Epithelial cell of prostate (primary cell): ENCODE results near the gene BCAT1.

ENCODE experiments used
- DNase-seq: peaks from one replicate; pipeline ENCODE4 v3.0.0-alpha.2; 2011; ENCODE audit warnings: low read depth, low spot score
- H3K27ac ChIP-seq: fragments of 450-650 bp; 2 replicates; pipeline ENCODE4 v1.5.1; 2017; ENCODE audit warnings: mild to moderate bottlenecking

BCAT1 gene

DNA sequence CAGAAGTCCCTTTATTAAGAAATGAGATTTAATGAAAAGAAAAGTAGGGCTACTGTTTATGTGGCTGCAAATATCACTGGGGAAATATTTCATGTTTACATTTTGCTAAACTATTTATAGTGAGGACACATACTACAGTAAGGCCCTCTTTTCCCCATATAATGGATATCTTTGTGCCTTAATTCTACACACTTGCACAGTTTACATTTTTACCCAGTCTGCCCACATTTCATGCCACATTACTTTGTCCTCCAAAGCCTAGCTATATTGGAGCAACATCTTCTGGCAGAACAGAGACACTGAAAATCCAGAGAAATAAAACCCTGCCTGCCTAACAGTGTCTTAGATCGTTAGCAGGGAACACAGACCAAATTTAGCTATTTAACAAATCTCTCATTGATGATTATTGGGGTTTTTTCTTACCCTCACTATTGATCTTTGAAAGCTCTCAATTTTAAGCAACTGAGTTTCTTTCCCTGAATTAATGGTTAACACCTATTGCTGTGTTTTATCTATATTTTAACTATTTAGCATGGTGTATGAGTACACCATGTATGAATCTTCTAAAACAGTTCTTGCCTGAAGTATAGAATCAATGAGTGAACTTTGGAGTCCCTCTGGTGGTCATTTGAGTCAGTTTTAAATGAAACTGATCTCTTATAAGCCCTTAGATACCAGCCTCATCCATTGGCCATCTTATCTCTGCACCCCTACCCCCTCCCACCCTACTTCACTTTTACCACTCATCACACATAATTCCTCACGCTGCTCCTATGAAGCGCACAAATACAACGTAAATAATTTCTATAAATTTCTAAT is 170.2 kb downstream of the BCAT1 start:
- no peak overlapping the region for H3K27ac ChIP-seq
- DNase-seq = no peak

- no peak for DNase-seq
- no peak overlapping the region for H3K27ac ChIP-seq
Measured at GRCh38 chr12:24777359-24777758, 171.5 kb downstream of the BCAT1 start.

GRCh38 chr12:24776861-24777260 is 172.0 kb downstream of the BCAT1 start:
- DNase-seq = no peak

GRCh38 chr12:24775073-24775472 is 173.8 kb downstream of the BCAT1 start:
- no peak overlapping the region for H3K27ac ChIP-seq
- DNase-seq = no peak

More at GRCh38 chr12:24776861-24777260, 172.0 kb downstream of the BCAT1 start:
- H3K27ac ChIP-seq = no peak overlapping the region

DNA sequence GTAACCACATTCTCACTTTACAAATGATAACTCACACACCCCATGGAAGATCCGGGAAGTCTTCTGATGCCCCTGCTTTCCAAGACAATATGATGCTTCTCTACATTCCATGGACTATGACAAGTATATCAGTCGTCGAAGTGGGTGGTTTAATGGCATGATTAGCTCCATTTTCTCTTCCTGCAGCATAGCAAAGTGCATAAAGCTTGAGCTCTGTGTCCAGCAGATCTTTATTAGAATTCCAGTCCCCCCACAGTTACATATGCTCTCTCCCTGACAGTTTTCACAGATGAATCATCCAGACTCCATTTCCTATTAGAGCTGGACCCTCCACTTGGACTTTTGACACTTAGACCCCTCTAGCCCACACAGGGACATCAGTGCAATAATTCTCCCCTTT is 174.9 kb downstream of the BCAT1 start:
- DNase-seq = no peak
- no peak overlapping the region for H3K27ac ChIP-seq

DNA sequence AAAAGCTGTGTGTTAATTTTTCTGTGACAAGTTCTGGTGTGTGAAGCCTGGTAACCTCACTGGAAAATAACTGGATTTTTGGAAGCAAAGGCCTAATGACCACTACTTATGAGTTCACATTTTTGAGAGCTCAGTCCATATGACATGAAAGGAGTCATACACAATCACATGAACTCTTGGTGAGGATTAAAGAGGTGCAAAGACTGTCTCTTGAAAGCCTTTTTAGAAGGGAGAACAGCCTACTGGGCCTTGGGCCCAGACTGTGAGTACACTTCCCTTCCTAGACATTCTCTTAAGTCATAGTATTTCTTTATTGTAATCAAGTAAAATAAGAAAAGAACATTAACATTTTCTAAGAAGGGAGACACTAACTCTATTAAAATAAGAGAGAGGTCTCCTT is 176.1 kb downstream of the BCAT1 start:
- no peak overlapping the region for H3K27ac ChIP-seq
- no peak for DNase-seq

DNA sequence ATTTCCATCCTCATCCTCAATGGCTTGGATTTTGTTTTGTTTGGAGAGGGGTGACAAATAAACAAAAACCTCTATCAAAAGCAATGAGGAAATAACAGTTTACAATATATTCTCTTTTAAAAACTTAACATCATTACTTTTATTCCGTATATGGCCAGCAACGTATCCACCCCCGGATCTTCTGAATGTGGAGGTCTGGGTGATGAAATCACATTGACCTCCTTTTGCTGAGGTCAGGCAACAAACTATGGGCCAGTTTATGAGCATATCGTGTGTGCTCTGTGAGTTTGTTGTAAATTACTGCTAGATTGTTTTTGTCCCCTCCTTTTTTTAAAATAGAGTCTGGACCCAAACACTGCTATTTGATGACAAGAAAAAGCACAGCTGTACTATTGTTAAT is 178.1 kb downstream of the BCAT1 start:
- no peak overlapping the region for H3K27ac ChIP-seq
- no peak for DNase-seq

DNA sequence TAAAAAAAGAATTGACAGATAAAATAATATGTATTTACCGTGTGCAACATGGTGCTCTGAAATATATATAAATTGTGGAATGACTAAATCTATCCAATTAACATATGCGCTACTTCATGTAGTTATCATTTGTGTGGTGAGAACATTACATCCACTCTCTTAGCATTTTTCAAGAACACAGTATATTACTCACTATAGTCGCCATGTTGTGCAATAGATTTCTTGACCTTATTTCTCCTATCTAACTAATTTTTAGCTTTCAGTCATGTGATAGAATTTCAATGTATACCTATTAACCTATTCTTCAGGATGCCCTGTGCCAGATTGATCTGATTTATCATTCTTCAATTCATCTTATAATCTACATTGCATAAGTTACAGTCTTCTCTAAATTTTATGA is 178.6 kb downstream of the BCAT1 start:
- no peak overlapping the region for H3K27ac ChIP-seq
- DNase-seq = no peak

DNA sequence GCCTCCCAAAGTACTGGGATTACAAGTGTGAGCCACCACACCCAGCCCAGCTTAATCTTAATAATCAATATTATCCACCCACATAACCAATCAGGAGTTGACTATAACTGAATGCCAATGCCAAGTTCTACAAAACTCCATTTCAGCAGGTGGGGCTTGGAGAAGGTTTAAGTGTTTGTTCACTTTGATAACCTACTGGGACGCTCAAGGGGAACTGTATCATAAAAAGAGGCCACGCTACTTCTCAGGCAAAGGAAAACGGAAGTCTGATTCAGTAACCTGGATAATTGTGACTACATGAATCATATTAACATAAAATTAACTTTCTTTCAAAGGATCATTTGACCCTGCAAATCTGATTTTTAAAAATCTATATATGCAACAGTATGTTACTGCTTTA is 179.2 kb downstream of the BCAT1 start:
- no peak for DNase-seq

DNA sequence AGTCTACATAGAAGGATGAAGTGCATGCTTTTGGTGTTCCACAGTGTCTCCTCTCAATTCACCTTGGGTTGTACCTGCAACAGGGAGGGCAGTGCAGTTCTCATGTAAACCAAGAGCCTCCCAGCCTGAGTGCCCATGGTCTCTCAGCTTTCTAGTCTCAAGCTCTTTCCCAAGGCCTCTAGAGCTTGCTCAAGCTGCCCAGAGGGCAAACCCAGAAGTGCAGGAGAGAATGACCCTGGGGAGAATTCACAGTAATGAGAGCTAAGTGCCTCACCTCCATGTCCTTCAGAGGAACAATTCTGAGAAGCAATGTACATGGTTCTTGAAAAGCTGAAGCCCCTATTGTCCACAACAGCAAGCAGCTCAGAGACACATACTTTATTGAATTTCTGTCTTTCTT is 180.5 kb downstream of the BCAT1 start:
- no peak for DNase-seq
- H3K27ac ChIP-seq = no peak overlapping the region

More for the DNA sequence above, 179.2 kb downstream of the BCAT1 start:
- H3K27ac ChIP-seq = no peak overlapping the region

GRCh38 chr12:24767016-24767415 is 181.9 kb downstream of the BCAT1 start:
- peak; percentile 31 for DNase-seq
- no peak overlapping the region for H3K27ac ChIP-seq

- DNase-seq = no peak
- H3K27ac ChIP-seq = no peak overlapping the region
Measured at GRCh38 chr12:24764712-24765111, 184.2 kb downstream of the BCAT1 start.

DNA sequence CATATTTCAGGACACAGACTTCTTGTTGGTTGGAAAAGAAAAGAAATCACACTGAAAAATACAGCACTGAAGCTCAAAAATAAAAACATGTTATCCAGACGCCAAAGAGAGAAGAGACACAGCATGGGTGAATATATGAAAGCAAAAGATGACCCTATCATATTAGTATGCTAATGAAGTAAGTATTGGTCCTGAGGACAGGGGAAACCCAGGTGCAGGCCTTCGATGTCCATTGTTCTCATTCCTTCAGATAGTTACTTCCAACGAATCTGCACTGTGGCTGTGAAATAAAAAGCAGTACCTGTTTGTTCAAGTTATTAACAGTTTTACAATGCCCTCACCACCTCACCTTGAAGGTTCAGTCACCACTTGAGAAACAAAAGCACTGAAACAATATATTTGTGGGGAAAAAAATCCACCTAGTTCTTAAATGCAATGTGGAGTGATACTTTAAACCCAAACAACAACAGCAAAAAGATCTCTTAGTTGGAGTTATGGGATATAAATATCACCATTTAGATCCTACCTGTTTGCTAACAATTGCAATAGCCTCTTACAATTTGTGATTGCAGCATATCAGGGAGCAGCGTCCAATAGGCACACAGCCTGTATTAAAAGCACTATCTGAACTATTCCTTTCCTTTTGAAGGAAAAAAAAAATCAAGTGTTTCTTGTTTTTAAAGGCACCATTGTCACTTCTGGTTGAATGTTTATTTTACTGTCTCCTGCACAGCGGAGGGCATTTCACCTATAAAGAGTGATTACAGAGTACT is 188.1 kb downstream of the BCAT1 start:
- no peak overlapping the region for H3K27ac ChIP-seq
- DNase-seq = no peak

- DNase-seq = no peak
- no peak overlapping the region for H3K27ac ChIP-seq
Measured at GRCh38 chr12:24760162-24760561, 188.7 kb downstream of the BCAT1 start.
